Central memory CD4-positive, alpha-beta T cell (primary cell): Measurements from ENCODE around the gene NEK5.
"Not testable (repeated sequence)": the region's sequence is repeated elsewhere in the genome, so short reads cannot be mapped to it uniquely, and the experiment has no call there.

Experiments used
- DNase-seq: peaks from one replicate; pipeline ENCODE4 v3.0.0; 2022
- total RNA-seq, 3 experiments: gene quantifications; one replicate each; lab custom pipeline; 2026; lab: John Stamatoyannopoulos, UW

Gene NEK5, protein sequence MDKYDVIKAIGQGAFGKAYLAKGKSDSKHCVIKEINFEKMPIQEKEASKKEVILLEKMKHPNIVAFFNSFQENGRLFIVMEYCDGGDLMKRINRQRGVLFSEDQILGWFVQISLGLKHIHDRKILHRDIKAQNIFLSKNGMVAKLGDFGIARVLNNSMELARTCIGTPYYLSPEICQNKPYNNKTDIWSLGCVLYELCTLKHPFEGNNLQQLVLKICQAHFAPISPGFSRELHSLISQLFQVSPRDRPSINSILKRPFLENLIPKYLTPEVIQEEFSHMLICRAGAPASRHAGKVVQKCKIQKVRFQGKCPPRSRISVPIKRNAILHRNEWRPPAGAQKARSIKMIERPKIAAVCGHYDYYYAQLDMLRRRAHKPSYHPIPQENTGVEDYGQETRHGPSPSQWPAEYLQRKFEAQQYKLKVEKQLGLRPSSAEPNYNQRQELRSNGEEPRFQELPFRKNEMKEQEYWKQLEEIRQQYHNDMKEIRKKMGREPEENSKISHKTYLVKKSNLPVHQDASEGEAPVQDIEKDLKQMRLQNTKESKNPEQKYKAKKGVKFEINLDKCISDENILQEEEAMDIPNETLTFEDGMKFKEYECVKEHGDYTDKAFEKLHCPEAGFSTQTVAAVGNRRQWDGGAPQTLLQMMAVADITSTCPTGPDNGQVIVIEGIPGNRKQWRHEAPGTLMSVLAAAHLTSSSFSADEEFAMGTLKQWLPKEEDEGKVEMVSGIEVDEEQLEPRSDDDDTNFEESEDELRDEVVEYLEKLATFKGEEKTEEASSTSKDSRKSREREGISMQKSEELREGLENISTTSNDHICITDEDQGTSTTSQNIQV
- total RNA-seq = 0 to 0.11 (median 0) reads per million in 3 experiments

DNA sequence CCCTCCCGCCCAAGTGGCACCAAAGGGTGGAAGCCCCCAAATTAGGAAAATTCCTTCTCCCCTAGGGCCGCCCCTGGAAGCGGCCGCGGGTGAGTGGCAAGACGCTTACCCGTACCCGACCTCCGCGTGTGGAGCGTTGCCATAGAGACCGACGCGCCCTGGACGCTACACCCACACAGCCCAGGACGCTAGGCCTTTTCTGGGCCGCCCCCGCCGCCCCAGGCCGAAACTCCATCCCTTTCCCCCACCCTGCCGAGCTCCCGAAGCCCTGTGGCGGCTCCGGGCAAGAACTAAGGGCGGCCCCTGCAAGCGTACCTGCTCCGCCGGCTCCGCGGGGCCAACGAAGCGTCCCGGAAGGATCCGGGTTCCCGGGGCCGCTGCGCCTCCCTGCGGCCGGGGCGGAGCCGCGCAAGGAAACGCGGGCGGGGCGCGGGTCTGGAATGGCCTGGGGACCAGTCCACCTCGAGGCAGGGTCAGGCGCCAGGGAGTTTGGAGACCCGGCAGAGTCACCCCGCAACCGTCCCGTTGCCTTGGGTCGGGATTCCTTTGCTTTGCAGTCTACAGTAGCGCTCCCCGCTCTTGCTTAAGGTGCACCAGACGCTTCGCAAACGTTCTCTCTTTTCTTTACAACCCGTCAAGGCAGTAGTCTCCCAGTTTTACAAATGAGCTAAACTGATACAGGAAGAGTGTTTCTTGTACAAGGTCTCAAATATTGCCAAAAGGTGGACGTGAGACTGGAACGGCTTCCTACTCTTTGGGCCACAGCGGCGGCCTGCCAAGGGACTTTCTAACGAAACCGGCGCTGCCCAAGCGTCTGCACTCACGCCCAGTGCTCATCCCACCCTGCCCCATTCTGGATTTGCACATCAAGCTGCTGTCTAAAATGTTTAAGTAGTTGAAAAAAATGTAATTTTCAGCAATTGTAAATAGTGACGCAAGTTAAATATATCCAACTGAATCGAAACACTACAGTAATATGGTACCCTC lies at the start of gene NEK5:
Gene NEK5 (minus strand): TSS at position 360 of the 987 bp plus-strand sequence. CDS start 1,591 bp downstream, outside the sequence.
- peak; percentile 44 for DNase-seq

DNA sequence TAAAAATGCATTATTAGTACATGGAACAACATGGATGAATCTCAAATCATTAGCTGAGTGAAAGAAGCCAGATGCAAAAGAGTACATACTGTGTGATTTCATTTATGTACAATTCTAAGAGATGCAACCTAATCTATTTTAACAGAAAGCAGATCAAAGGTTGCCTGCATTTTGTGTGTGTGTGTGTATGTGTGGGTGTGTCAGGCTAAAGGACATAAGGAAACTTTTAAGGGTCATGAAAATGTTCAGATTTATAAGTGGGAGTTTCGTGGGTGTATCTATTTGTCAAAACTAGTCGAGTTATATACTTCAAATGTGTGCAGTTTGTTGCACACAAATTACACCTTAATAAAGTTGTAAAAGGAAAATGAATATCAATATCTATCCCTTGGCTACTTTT lies 48.4 kb upstream of the NEK5 start:
- no peak for DNase-seq

DNA sequence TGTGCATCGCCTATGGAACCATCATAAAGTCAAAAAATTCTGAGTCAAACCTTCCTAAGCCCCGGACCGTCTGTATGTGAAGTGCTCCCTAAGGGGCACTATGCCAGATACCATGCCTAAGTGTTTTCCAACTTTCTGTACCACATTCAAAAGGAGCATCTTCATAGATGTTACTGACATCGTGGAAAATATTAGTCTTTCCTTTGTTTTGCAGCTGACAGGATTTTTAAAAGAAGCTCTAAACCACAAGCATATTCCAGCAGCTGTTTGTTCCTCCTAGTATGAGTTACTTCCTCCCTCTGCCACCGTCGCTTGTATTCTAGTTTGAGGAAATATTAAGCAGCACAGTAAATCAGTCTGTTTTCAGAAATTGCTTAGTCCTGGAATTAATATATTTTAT lies 45.1 kb upstream of the NEK5 start:
- not testable (repeated sequence) for DNase-seq

DNA sequence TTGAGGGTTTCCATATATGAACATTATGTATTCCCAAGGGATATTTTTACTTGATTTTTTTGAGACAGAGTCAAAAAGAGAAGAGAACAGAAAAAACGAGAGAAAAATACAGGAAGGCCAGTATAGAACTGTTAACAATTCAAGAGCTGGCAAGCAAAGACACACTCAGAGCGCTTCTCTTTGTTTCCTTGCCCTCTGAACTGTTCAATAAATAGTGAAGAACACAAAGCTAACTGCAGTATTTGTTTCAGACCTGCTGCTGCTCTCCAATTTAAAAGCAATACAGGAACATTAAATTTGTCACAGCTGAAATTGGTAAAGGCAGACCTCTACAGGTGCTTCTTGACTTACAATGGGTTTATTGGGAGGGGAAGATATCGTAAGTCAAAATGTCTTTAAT lies 44.5 kb upstream of the NEK5 start:
- DNase-seq = no peak

DNA sequence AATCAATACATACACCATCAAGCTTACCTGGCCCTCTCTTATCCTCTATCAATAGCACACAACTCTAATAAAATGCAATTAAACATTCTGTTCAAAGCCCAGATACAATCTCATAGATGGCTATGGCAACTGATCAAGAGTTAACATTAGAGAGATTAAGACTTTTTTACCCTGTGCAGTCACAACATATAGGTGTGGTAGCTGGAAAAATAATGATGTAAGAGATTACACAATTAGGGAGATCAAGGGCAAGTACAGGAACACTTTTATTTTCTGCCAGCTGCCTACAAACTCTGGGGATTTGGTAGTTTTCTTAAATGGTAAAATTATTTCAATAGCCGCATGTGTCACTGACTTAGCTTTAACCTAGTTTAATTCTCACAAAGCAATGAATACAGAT lies 42.8 kb upstream of the NEK5 start:
- DNase-seq = not testable (repeated sequence)

DNA sequence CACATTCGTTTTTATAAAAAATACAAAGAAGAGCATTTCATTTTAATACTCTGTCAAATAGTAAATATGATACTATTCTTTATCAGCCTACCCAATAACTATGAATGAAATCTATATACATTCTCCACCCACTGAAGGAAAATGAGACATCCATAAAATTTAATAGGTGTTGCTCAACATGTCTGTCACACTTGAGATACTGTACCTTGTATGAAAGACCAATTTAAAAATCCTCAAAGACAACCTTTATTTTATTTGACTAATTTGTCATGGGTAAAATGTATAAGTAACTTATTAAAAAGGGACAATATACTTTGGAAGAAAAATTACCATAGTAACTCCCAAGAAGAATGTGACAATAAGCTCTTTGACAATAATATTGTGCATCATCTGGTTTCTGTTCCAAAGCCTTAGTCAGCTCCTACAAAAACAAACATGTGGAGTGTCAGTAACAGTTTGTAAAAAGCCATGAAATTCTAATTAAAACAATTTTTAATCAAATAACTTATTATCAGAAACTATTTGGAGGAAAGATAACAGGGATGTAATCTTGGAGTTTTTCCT lies 42.0 kb upstream of the NEK5 start:
- not testable (repeated sequence) for DNase-seq

DNA sequence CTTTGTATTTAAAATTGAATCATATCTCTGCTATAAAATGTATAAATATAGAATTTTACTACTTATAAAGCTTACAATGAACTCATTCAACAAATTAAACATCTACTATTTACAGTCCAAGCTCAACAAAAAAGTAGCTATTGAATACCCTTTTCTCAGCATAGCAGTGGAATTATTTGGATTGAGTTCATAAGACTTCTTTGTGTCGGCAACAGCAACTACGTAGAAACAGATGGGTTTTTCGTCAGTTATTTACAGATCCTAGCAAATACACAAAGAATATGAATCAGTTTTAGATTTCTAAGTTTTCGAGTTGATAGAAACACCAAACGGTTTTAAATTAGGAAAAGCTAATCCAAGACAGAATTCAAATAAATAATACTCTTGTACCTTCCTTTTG lies 41.0 kb upstream of the NEK5 start:
- DNase-seq = no peak

DNA sequence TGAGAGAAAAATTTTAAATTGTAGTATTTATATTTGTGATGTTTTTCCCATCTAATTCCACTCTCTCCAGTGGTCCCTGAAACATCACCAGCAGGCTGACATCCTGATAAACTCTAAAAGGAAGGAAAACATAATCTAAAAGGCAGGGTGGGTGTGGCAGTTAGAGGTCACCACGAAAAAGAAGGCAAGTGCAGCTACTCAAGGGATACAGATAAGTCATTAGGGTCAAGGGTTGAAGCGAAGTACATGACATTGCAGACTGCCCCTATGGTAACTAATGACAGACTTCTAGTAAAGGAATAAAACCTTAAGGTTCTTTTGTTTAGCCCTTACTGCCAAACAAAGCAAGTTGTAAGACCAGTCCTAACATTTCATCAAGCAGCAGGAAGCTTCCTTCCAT lies 36.5 kb upstream of the NEK5 start:
- no peak for DNase-seq

DNA sequence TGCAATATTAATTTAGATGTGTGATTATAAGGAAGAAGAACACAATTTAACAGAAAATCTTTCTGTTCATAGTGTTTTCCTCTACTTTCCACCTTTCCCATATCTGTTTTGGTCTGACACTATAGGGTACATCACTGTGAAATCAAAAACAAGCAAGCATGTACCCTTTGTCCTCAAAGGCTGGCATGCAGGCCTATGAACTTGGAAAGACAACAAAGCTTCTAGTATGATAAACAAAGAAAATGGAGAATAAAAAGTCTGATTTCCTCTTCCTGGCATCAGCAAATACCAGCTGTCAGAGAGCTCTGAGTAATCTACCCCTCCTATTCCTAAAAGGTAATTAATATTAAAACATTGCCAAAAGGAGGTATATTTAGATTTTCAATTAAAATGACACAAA lies 36.1 kb upstream of the NEK5 start:
- no peak for DNase-seq

DNA sequence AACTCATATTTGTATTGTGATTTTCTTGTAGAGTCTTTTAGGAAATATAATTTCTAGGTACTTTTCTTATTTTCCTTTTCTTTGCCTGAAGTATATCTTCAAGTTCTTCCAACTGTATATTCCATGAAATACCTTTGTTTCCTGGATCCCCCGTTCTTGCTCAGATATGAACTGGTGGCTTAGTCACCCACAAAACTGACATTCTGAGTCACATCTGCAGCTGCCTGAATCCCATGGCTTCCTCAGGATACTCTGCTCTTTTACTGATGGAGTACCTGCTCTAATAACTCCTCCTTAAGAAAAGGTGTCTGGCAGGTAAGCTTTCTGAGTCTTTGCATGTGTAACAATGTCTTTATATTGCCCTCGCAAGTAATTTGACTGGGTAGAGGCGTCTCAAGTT lies 35.0 kb upstream of the NEK5 start:
- DNase-seq = not testable (repeated sequence)

DNA sequence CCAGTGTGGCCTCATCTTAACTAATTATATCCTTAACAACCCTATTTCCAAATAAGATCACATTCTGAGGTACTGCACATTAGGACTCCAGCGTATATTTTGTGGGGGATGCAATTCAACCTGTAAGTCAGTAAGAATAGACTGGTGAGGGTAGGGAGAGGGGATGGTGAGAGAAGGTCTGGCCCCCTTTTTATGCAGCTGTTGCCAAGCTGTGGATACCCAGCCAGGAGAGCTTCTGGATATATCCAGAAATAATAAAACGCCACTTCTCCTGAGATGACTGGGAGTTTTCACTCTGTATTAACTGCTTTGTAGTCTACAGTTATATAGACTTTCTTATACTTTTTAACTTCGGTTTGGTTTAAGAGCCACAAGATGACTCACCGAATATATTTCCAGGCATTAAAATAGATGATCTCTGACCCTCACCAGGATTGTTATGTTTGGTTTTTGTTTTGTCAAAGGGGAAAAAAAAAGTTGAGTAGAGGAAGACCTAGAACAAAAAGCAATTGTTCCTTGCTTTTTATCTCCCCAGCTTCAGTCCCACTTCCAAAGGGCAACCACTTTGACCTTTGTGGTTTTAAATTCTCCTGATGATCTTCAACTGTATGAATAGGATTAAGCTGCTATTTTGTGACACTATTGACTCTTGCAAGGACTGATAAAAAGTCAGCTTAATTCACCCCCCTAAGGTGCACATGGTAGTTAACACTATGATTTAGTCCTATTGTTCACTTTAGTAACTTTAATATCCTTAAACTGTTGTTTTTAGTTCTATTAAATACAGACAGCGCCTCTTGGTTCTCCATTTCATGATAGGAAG lies 33.6 kb upstream of the NEK5 start:
- no peak for DNase-seq

DNA sequence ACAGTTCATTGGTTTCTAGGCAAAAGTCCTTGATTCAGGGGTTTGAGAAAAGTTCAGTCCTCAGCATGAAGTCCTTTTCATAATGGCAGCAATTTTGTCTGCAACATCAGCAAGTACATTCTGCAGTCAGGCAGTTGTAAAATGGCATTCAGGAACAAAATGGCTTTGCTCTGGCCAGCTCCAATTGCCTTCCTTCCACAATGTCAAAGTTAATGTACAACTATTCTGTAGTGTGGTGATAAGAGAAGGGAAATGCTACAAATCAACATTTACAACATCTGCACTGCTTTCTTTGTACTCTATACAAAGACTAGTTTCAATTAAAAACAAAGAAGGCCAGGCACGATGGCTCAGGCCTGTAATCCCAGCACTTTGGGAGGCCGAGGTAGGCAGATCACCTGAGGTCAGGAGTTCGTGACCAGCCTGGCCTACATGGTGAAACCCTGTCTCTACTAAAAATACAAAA lies 32.3 kb upstream of the NEK5 start:
- no peak for DNase-seq

DNA sequence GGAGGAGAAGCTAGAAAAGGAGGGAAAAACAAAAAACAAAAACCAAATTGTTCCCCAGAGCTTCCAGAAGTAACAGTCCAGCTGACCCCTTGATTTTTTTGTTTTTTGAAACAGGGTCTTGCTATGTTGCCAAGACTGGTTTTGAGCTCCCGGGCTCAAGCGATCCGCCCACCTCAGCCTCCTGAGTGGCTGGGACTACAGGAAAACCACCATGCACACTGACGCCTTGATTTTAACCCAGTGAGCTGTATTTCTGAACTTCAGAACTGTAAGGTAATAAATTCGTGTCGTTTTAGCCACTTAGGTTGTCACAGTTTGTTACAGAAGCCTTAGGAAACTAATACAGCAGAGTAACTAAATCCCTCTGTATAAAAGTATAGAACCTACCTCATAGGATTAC lies 31.6 kb upstream of the NEK5 start:
- DNase-seq = no peak

DNA sequence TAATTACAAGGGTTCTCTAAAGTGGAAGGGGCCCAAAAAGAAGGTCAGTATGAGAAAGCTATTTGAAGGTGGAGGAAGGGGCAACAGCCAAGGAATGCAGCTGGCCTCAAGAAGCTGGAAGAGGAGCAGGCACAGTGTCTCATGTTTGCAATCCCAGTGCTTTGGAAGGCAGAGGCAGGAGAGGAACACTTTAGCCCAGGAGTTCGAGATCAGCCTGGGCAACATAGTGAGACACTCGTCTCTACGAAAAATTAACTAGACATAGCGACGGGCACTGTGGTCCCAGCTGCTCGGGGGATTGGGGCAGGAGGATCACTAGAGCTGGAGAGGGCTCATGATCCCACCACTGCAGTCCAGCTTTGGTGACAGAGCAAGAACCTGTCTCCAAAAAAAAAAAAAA lies 31.2 kb upstream of the NEK5 start:
- no peak for DNase-seq

DNA sequence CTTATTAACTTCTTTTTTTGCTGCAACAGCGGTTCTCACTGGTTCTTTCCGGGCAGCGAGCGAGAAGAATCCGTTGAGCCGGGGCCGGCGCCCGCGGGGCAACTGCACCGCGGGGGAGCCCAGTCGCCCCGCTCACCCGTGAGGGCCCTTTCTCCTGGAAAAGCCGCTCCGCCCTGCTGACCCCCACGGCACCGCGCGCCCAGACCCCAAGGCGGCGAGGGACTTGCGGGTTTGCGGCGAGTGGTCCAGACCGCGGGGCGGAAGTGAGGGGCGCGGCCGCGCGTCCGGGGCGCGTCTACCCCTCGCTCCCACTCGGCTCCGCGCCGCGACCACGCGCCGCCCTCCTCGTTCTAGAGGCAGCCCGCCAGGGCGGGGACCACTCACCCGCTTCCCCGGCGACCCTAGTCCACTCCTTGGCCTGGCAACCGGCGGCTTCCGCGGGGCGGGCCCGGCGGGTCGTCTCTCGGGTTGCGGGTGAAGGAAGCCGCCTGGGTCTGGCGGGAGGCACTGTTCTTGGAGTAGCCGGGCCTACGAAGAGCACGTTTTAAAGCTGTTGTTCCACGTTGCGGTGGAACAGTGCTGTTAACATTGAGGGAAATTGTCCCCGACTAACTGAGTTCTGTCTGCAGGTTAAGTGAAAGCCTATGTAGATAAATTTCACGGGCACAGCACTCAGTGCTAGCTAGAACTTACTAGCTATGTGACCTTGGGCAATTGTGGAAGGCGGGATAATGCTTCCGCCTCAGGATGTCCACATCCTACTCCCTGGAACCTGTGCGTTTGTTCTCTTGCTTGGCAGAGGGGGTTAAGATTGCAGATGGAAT lies 30.5 kb upstream of the NEK5 start, which contains the start of gene NEK3:
Gene NEK3 (minus strand): TSS at position 439 of the 824 bp plus-strand sequence. CDS start 3,406 bp downstream, outside the sequence.
- DNase-seq = peak; percentile 43

DNA sequence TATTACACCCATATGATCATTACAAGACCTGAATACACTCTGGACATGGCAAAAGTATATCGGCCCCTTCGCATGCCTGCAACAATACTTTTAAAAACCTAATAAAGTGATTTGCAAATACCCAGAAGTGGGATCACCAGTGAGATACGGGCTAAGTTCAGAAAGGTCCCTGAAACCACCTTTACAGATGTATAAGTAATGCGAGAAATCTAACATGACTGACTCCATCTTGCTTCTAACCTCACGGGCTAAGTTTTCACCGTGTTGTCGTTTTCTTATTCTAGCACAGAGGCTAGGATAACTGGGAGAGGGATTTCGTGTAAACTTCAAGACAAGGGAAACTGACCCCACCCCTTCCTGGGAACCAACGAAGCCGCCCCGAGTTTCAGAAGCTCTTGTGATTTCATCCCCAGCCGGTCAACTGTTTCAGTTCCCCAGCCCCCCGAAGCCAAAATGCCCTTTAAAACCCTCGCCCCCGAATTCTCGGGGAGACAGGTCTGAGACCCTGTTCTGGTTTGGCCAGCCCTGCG lies 29.8 kb upstream of the NEK5 start:
- DNase-seq = no peak

DNA sequence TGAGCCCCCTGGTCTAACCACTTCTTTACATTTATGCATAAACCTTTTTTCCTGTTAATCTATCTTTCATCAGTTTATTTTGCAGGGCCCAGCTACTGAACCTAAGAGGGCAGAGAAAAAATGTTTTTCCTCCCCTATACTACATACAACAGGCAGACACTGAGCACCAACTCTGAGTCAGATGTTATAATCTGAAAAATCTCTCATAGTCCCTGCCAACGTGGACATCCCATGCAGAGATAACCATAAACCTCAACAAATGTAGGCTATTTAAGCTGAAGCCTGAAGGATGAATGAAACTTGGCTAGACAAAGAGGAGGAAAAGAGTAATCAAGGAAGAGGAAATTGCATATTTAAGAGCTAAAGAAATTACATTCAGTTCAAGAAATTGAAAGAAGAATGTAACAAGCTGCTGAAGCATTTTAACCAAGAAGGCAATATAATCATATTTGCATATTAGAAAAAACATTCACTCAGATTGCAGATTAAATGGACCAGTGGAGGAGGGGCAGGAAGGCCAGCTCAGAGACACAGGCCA lies 27.9 kb upstream of the NEK5 start:
- DNase-seq = no peak

DNA sequence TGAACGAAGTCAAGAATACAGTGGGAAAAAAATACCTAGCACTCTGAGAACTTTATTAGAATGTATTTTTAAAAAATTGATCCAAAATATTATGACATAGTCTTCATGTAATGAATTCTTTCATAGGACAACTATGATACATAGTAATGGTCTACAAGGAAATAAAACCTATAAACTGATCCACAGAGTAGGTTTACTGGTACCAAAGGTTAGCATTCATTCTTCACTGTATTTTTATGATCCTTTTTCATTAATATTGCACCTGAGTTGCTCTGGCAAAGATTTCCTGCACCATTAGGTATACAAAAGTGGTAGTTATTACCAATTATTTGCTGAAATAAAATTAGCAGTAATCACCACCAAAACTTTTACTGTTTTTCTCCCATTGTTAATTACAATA lies 26.3 kb upstream of the NEK5 start:
- DNase-seq = no peak

DNA sequence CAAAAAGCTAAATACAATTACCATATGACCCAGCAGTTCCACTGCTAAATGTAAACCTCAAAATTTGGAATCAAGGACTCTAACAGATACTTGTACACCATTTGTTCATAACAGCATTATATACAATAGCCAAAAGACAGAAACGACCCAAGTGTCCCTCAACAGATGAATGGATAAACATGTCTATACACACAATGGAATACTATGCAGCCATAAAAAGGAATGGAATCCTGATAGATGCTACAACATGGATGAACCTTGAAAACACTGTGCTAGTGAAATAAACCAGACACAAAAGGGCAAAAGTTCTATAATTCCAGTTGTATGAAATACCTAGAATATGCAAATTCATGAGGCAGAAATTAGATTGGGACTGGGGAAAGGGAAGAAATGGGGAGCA lies 18.4 kb upstream of the NEK5 start:
- DNase-seq = no peak

DNA sequence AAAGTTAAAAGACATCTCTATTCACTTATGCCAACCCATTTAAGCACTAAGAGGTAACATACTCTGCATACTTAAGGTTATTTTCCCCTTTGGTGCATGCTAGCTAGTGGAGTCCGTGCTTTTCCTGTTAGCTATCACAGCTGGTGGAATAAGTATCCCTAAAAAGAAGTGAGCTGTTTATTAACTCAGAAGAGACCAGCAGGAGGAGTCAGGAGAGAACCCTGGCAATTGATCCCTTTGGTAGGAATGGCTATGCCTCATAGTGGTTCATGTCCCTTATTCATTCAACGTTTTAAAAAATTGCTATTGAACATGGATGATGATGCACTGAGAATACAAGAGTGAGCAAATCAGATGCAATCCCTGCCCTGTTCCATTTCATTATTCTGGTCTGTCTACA lies 12.4 kb upstream of the NEK5 start:
- DNase-seq = no peak
